Measurements from ENCODE around the gene PRAC1. TPM values are rescaled to one million over a fixed set of nuclear protein-coding genes. Genes with fewer than 3 reads are reported as not detected.

The PRAC1 gene
- total and polyA plus RNA-seq, 2 donors (not counting 1 experiment from before 2014, with no cell fraction given), result not detected

GRCh38 chr17:48679385-48680096 is 42.8 kb downstream of the PRAC1 start:
- Histone ChIP-seq H3K79me2 (ENCODE audit: control insufficient read depth, insufficient read depth, low read length) (no peaks in the 10 kb centered on the region), H3K27me3 (replicated peaks in 1 of 4; ENCODE audit: control extremely low read depth in 1 of 4, control insufficient read depth in 3 of 4, insufficient read depth in 4 of 4, low read length in 3 of 4) (peaks cover 0 to 41% (median 17%) of the 10 kb centered on the region in 4 experiments), H3K4me3 (ENCODE audit: control extremely low read depth in 1 of 5, extremely low read depth in 1 of 5, insufficient read depth in 1 of 5, low read depth in 2 of 5, low read length in 4 of 5) (no peak overlapping the region), H3K9ac (ENCODE audit: low read length) (no peak overlapping the region), H3K27ac (ENCODE audit: low read length in 2 of 2) (no peak overlapping the region), H3K9me3 (ENCODE audit: control extremely low read depth in 1 of 3, control insufficient read depth in 2 of 3, insufficient read depth in 1 of 3, low read length in 2 of 3) (no peaks in the 10 kb centered on the region), H2AFZ (ENCODE audit: insufficient read depth, low read depth, low read length, poor library complexity, severe bottlenecking) (no peak overlapping the region), H4K20me1 (ENCODE audit: control insufficient read depth, insufficient read depth, low read length, poor library complexity, severe bottlenecking) (no peaks in the 10 kb centered on the region), H3K36me3 (replicated peaks in 1 of 2; ENCODE audit: control extremely low read depth in 1 of 2, control insufficient read depth in 1 of 2, extremely low read depth in 1 of 2, insufficient read depth in 2 of 2, low read length in 1 of 2) (no peaks in the 10 kb centered on the region), H3K4me1 (ENCODE audit: control insufficient read depth in 2 of 2, insufficient read depth in 2 of 2, low read length in 2 of 2) (peaks cover 0 to 9% of the 10 kb centered on the region in 2 donors), H3K4me2 (replicated peaks; ENCODE audit: low read depth, low read length, poor library complexity, severe bottlenecking) (no peak overlapping the region)
- TF ChIP-seq, protein P1, sequence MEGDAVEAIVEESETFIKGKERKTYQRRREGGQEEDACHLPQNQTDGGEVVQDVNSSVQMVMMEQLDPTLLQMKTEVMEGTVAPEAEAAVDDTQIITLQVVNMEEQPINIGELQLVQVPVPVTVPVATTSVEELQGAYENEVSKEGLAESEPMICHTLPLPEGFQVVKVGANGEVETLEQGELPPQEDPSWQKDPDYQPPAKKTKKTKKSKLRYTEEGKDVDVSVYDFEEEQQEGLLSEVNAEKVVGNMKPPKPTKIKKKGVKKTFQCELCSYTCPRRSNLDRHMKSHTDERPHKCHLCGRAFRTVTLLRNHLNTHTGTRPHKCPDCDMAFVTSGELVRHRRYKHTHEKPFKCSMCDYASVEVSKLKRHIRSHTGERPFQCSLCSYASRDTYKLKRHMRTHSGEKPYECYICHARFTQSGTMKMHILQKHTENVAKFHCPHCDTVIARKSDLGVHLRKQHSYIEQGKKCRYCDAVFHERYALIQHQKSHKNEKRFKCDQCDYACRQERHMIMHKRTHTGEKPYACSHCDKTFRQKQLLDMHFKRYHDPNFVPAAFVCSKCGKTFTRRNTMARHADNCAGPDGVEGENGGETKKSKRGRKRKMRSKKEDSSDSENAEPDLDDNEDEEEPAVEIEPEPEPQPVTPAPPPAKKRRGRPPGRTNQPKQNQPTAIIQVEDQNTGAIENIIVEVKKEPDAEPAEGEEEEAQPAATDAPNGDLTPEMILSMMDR (IDR thresholded peaks at IDR 0.05), result no peak
- TF ChIP-seq EZH2 (IDR thresholded peaks at IDR 0.05; ENCODE audit: borderline replicate concordance, insufficient read depth, low read depth, low read length, poor library complexity, severe bottlenecking), result no peak
- no peak for DNase-seq
- no peak overlapping the region for H3K4me3 Mint-ChIP-seq
- H3K9me3 Mint-ChIP-seq (ENCODE audit: insufficient read depth), result no peaks in the 10 kb centered on the region
- ATAC-seq (ENCODE audit: low read depth), result no peak
- peaks cover 2% of the 10 kb centered on the region for H3K4me1 Mint-ChIP-seq
- 90% methylated on average over 2 of the region's 5 CpGs for WGBS (ENCODE audit: insufficient coverage)
- ChIA-PET POLR2A (no interaction called here), CTCF (interaction anchor here (0.6 to 7.7 kb wide), 24 partner anchors 9 to 550 kb away, joined by 3 to 119 read pairs (median 5); no protein-coding TSS in a partner anchor)
- intact Hi-C loops (cut with micrococcal nuclease), result no loop called here
- H3K27me3 Mint-ChIP-seq, result peaks cover 45% of the 10 kb centered on the region
- no peak overlapping the region for H3K27ac Mint-ChIP-seq
